HUES48 (cell line): ENCODE results near the gene CYB5R3.
"Not testable (repeated sequence)": the region's sequence is repeated elsewhere in the genome, so short reads cannot be mapped to it uniquely, and the experiment has no call there.

Experiments used
- H3K27ac ChIP-seq: one replicate; pipeline ENCODE4 v1.7.0; 2013; ENCODE audit warnings: low read depth, low read length, inconsistent platforms
- H3K27me3 ChIP-seq: 2 replicates; pipeline ENCODE4 v1.6.1; 2013; ENCODE audit warnings: mild to moderate bottlenecking, low read length; ENCODE audit not compliant: control insufficient read depth, insufficient read depth
- H3K36me3 ChIP-seq: 2 replicates; pipeline ENCODE4 v1.6.1; 2013; ENCODE audit warnings: low read length; ENCODE audit not compliant: control insufficient read depth, insufficient read depth
- H3K4me1 ChIP-seq: 2 replicates; pipeline ENCODE4 v1.6.1; 2013; ENCODE audit warnings: mild to moderate bottlenecking, low read length; ENCODE audit not compliant: control insufficient read depth, insufficient read depth
- H3K4me3 ChIP-seq: 2 replicates; pipeline ENCODE4 v1.5.1; 2013; ENCODE audit warnings: mild to moderate bottlenecking, low read depth, low read length
- H3K9ac ChIP-seq: 2 replicates; pipeline ENCODE4 v1.6.1; 2013; ENCODE audit warnings: mild to moderate bottlenecking, low read depth, low read length, moderate library complexity
- H3K9me3 ChIP-seq: 2 replicates; pipeline ENCODE4 v1.6.1; 2013; ENCODE audit warnings: low read length; ENCODE audit not compliant: control insufficient read depth, insufficient read depth

CYB5R3 gene

GRCh38 chr22:42686756-42687491 lies 37.7 kb upstream of the CYB5R3 start:
- Histone ChIP-seq H3K27me3 (no peaks in the 10 kb centered on the region), H3K4me3 (no peak overlapping the region), H3K27ac (no peak overlapping the region), H3K4me1 (peaks cover 13% of the 10 kb centered on the region), H3K9me3 (no peaks in the 10 kb centered on the region), H3K36me3 (no peaks in the 10 kb centered on the region), H3K9ac (no peak overlapping the region)

GRCh38 chr22:42685941-42686653 lies 36.9 kb upstream of the CYB5R3 start:
- Histone ChIP-seq H3K9me3 (no peaks in the 10 kb centered on the region), H3K4me1 (peaks cover 13% of the 10 kb centered on the region), H3K36me3 (no peaks in the 10 kb centered on the region), H3K9ac (no peak overlapping the region), H3K4me3 (no peak overlapping the region), H3K27ac (no peak overlapping the region), H3K27me3 (no peaks in the 10 kb centered on the region)

- Histone ChIP-seq H3K4me3 (no peak overlapping the region), H3K9me3 (no peaks in the 10 kb centered on the region), H3K27ac (no peak overlapping the region), H3K9ac (no peak overlapping the region), H3K4me1 (peaks cover 13% of the 10 kb centered on the region), H3K27me3 (no peaks in the 10 kb centered on the region), H3K36me3 (no peaks in the 10 kb centered on the region)
Measured at GRCh38 chr22:42684462-42685195, 35.4 kb upstream of the CYB5R3 start.

- Histone ChIP-seq H3K36me3 (no peaks in the 10 kb centered on the region), H3K9ac (no peak overlapping the region), H3K27me3 (no peaks in the 10 kb centered on the region), H3K9me3 (no peaks in the 10 kb centered on the region), H3K27ac (no peak overlapping the region), H3K4me1 (peaks cover 12% of the 10 kb centered on the region), H3K4me3 (no peak overlapping the region)
Measured at GRCh38 chr22:42683578-42684283, 34.5 kb upstream of the CYB5R3 start.

GRCh38 chr22:42682113-42682851 lies 33.1 kb upstream of the CYB5R3 start:
- Histone ChIP-seq H3K27me3 (no peaks in the 10 kb centered on the region), H3K27ac (no peak overlapping the region), H3K9ac (no peak overlapping the region), H3K4me1 (peaks cover 8% of the 10 kb centered on the region), H3K9me3 (no peaks in the 10 kb centered on the region), H3K4me3 (no peak overlapping the region), H3K36me3 (no peaks in the 10 kb centered on the region)

GRCh38 chr22:42680648-42681047 lies 31.5 kb upstream of the CYB5R3 start:
- Histone ChIP-seq H3K9me3 (no peaks in the 10 kb centered on the region), H3K36me3 (no peaks in the 10 kb centered on the region), H3K4me1 (no peaks in the 10 kb centered on the region), H3K4me3 (no peak overlapping the region), H3K27me3 (no peaks in the 10 kb centered on the region), H3K27ac (no peak overlapping the region), H3K9ac (no peak overlapping the region)

- Histone ChIP-seq H3K4me3 (no peak overlapping the region), H3K9ac (no peak overlapping the region), H3K9me3 (no peaks in the 10 kb centered on the region), H3K4me1 (no peaks in the 10 kb centered on the region), H3K27ac (no peak overlapping the region), H3K27me3 (no peaks in the 10 kb centered on the region), H3K36me3 (no peaks in the 10 kb centered on the region)
Measured at GRCh38 chr22:42679691-42680090, 30.5 kb upstream of the CYB5R3 start.

GRCh38 chr22:42678894-42679293 lies 29.7 kb upstream of the CYB5R3 start:
- Histone ChIP-seq H3K27me3 (no peaks in the 10 kb centered on the region), H3K36me3 (no peaks in the 10 kb centered on the region), H3K27ac (no peak overlapping the region), H3K4me3 (no peak overlapping the region), H3K4me1 (no peaks in the 10 kb centered on the region), H3K9me3 (no peaks in the 10 kb centered on the region), H3K9ac (no peak overlapping the region)

- H3K27me3 ChIP-seq, H3K36me3 ChIP-seq, H3K9ac ChIP-seq, H3K4me3 ChIP-seq, H3K4me1 ChIP-seq, H3K9me3 ChIP-seq, H3K27ac ChIP-seq: not testable (repeated sequence)
Measured at GRCh38 chr22:42677936-42678335, 28.7 kb upstream of the CYB5R3 start.

GRCh38 chr22:42676059-42676607 lies 26.9 kb upstream of the CYB5R3 start:
- no peaks in the 10 kb centered on the region for H3K36me3 ChIP-seq
- H3K9me3 ChIP-seq, result no peaks in the 10 kb centered on the region
- H3K4me1 ChIP-seq, result no peaks in the 10 kb centered on the region
- no peak overlapping the region for H3K9ac ChIP-seq
- no peak overlapping the region for H3K4me3 ChIP-seq
- H3K27me3 ChIP-seq, result no peaks in the 10 kb centered on the region
- H3K27ac ChIP-seq, result no peak overlapping the region
